IMR-90 (cell line): ENCODE measurements around the gene CPA3. TPM values are rescaled to one million over a fixed set of nuclear protein-coding genes. Genes with fewer than 3 reads are reported as not detected.

ENCODE experiments used
- ATAC-seq: fragments of 200-7000 bp; cut with Tn5 transposase; 2 replicates; pipeline ENCODE4 v1.9.1; 2020; ENCODE audit warnings: low read depth, mild to moderate bottlenecking, moderate library complexity
- BruUV-seq: library from RNA; stranded (reverse); fragments of 400-500 nt; replicated peaks from 2 replicates; lab custom pipeline; 2021; lab: Mats Ljungman, UMichigan
- CTCF ChIA-PET: fragments of 300-600 bp; formaldehyde crosslinking; extraction: SDS; loops from one replicate; lab custom pipeline; 2021; ENCODE audit warnings: antibody characterized with exemption; lab: Yijun Ruan, JAX
- POLR2A ChIA-PET: fragments of 300-600 bp; sonication (Branson Sonifier 250); formaldehyde crosslinking; loops from one replicate; lab custom pipeline; 2022; ENCODE audit warnings: antibody characterized with exemption; ENCODE audit not compliant: unreplicated experiment; lab: Charles Lee
- DNase-seq: peaks from one replicate; pipeline ENCODE4 v3.0.0; 2013
- H2AFZ ChIP-seq: replicated peaks from 2 replicates; pipeline ENCODE3; 2013; ENCODE audit warnings: low read length, mild to moderate bottlenecking; ENCODE audit not compliant: poor library complexity
- H2AK5ac ChIP-seq: 2 replicates; pipeline ENCODE4 v1.6.1; 2013; ENCODE audit warnings: low read depth, low read length, inconsistent platforms
- H2AK9ac ChIP-seq: replicated peaks from 2 replicates; pipeline ENCODE3; 2013; ENCODE audit warnings: mild to moderate bottlenecking, low read depth, low read length, moderate library complexity; ENCODE audit not compliant: poor library complexity
- H2BK120ac ChIP-seq: 2 replicates; pipeline ENCODE4 v1.6.1; 2013; ENCODE audit warnings: low read depth, low read length, inconsistent platforms
- H2BK15ac ChIP-seq: 3 replicates; pipeline ENCODE4 v1.6.1; 2013; ENCODE audit warnings: low read depth, low read length, inconsistent platforms
- H2BK20ac ChIP-seq: 2 replicates; pipeline ENCODE4 v1.6.1; 2013; ENCODE audit warnings: low read depth, mild to moderate bottlenecking, inconsistent platforms, low read length, moderate library complexity
- H2BK5ac ChIP-seq: 2 replicates; pipeline ENCODE4 v1.6.1; 2013; ENCODE audit warnings: mild to moderate bottlenecking, low read depth, low read length, inconsistent platforms; ENCODE audit not compliant: poor library complexity, severe bottlenecking
- H3K14ac ChIP-seq: replicated peaks from 2 replicates; pipeline ENCODE4 v1.6.1; 2013; ENCODE audit warnings: low read depth, low read length, inconsistent platforms
- H3K18ac ChIP-seq: 2 replicates; pipeline ENCODE4 v1.6.1; 2013; ENCODE audit warnings: low read depth, low read length, control low read depth
- H3K23ac ChIP-seq: 2 replicates; pipeline ENCODE4 v1.6.1; 2013; ENCODE audit warnings: low read depth, low read length, inconsistent platforms
- H3K27ac ChIP-seq: 2 replicates; pipeline ENCODE4 v1.5.1; 2013; ENCODE audit warnings: mild to moderate bottlenecking, control low read depth, low read length; ENCODE audit not compliant: insufficient read depth
- H3K27me3 ChIP-seq: 2 replicates; pipeline ENCODE4 v1.6.1; 2013; ENCODE audit warnings: low read length; ENCODE audit not compliant: control insufficient read depth, insufficient read depth
- H3K36me3 ChIP-seq: 2 replicates; pipeline ENCODE4 v1.6.1; 2013; ENCODE audit warnings: low read length, mixed read lengths; ENCODE audit not compliant: control insufficient read depth, insufficient read depth
- H3K4ac ChIP-seq: 2 replicates; pipeline ENCODE4 v1.6.1; 2013; ENCODE audit warnings: low read depth, low read length, inconsistent platforms
- H3K4me1 ChIP-seq: 2 replicates; pipeline ENCODE4 v1.6.1; 2013; ENCODE audit warnings: low read length, mixed read lengths; ENCODE audit not compliant: control insufficient read depth, insufficient read depth
- H3K4me2 ChIP-seq: 2 replicates; pipeline ENCODE4 v1.6.1; 2013; ENCODE audit warnings: low read depth, mild to moderate bottlenecking, control low read depth, low read length, moderate library complexity
- H3K4me3 ChIP-seq: 2 replicates; pipeline ENCODE4 v1.5.1; 2013; ENCODE audit warnings: low read depth, mild to moderate bottlenecking, control low read depth, low read length, moderate library complexity; ENCODE audit not compliant: insufficient read depth
- H3K56ac ChIP-seq: 2 replicates; pipeline ENCODE4 v1.6.1; 2013; ENCODE audit warnings: low read length, inconsistent platforms; ENCODE audit not compliant: insufficient read depth; ENCODE audit errors: extremely low read depth
- H3K79me1 ChIP-seq, 2 experiments: 2 replicates each; pipeline ENCODE4 v1.6.1; 2013; ENCODE audit warnings: low read length in 2 of 2, inconsistent platforms in 1 of 2, low read depth in 1 of 2
- H3K9ac ChIP-seq: 2 replicates; pipeline ENCODE4 v1.6.1; 2013; ENCODE audit warnings: low read depth, low read length, control low read depth
- H3K9me1 ChIP-seq: 2 replicates; pipeline ENCODE4 v1.6.1; 2013; ENCODE audit warnings: low read length, inconsistent platforms; ENCODE audit not compliant: insufficient read depth
- H3K9me3 ChIP-seq: 2 replicates; pipeline ENCODE4 v1.6.1; 2013; ENCODE audit warnings: low read length; ENCODE audit not compliant: control insufficient read depth, insufficient read depth
- H4K20me1 ChIP-seq: 2 replicates; pipeline ENCODE4 v1.6.1; 2013; ENCODE audit warnings: low read length, inconsistent platforms; ENCODE audit not compliant: insufficient read depth
- H4K5ac ChIP-seq: 2 replicates; pipeline ENCODE4 v1.6.1; 2013; ENCODE audit warnings: mild to moderate bottlenecking, low read depth, low read length, control low read depth
- H4K8ac ChIP-seq, 2 experiments: 2 replicates each; pipeline ENCODE4 v1.6.1; 2013; ENCODE audit warnings: low read depth in 2 of 2, low read length in 2 of 2, control low read depth in 1 of 2, inconsistent platforms in 1 of 2
- H4K91ac ChIP-seq: 2 replicates; pipeline ENCODE4 v1.6.1; 2013; ENCODE audit warnings: low read depth, low read length, inconsistent platforms; ENCODE audit not compliant: insufficient read depth
- CHD1 ChIP-seq: IDR thresholded peaks from 2 replicates; pipeline ENCODE4 v1.6.1; 2012; ENCODE audit warnings: low read depth, low read length, improper control_type of control experiment
- MAFK ChIP-seq: IDR thresholded peaks from 2 replicates; pipeline ENCODE4 v1.6.1; 2012; ENCODE audit warnings: low read depth, low read length, improper control_type of control experiment
- MAZ ChIP-seq: IDR thresholded peaks from 2 replicates; pipeline ENCODE4 v1.6.1; 2012; ENCODE audit warnings: low read depth, mild to moderate bottlenecking, low read length, improper control_type of control experiment, moderate library complexity, borderline replicate concordance
- MXI1 ChIP-seq: IDR thresholded peaks from 2 replicates; pipeline ENCODE4 v1.6.1; 2012; ENCODE audit warnings: low read depth, mild to moderate bottlenecking, low read length, moderate library complexity, borderline replicate concordance
- RAD21 ChIP-seq: IDR thresholded peaks from 2 replicates; pipeline ENCODE4 v1.6.1; 2012; ENCODE audit warnings: low read length, improper control_type of control experiment
- RCOR1 ChIP-seq: IDR thresholded peaks from 2 replicates; pipeline ENCODE4 v1.6.1; 2012; ENCODE audit warnings: mild to moderate bottlenecking, low read length, improper control_type of control experiment; ENCODE audit not compliant: insufficient replicate concordance
- WGBS, 2 experiments: methylation state at CpG; one replicate each; pipeline versions ENCODE4 v1.1.5 to v1.1.7; 2013; ENCODE audit warnings: missing lambda C conversion rate in 2 of 2; ENCODE audit not compliant: insufficient read length in 1 of 2; ENCODE audit errors: extremely low coverage in 2 of 2; 5-methylcytosine and 5-hydroxymethylcytosine counted together
- dilution Hi-C: fragments of 300-500 bp; cut with HindIII; formaldehyde crosslinking; loops from one replicate; pipeline ENCODE4 v1.14.3; 2018; ENCODE audit warnings: low sequenced_read_pairs; ENCODE audit not compliant: unreplicated experiment
- in situ Hi-C: fragments of 300-500 bp; cut with MboI; formaldehyde crosslinking; loops from 3 replicates; pipeline ENCODE4 v1.14.3; 2019; ENCODE audit warnings: low sequenced_read_pairs, inconsistent platforms, mixed read lengths
- intact Hi-C: fragments of 100-400 bp; cut with micrococcal nuclease; formaldehyde crosslinking; loops from 2 replicates; pipeline ENCODE4 v1.10.0; 2022
- polyA plus RNA-seq, 3 experiments: library from polyadenylated mRNA; depleted of rRNA; stranded (reverse); fragments of >200 nt; gene quantifications; 2 replicates each; pipeline ENCODE4 v1.2.3, GENCODE V29; 2012; ENCODE audit warnings: low replicate concordance in 1 of 3
- total RNA-seq: library from RNA; depleted of rRNA; stranded (reverse); fragments of >200 nt; gene quantifications from 2 replicates; pipeline ENCODE4 v1.2.3, GENCODE V29; 2012
- TF ChIP-seq, protein P1 (sequence below): conservative IDR thresholded peaks from 2 replicates; pipeline ENCODE4 v1.5.1; 2012; ENCODE audit warnings: mild to moderate bottlenecking, low read depth, low read length, improper control_type of control experiment
- TF ChIP-seq, protein P2 (sequence below): fragments of 150-350 bp; IDR thresholded peaks from 2 replicates; pipeline ENCODE4 v1.6.1; 2016; ENCODE audit warnings: low read depth, mild to moderate bottlenecking, low read length, moderate library complexity, borderline replicate concordance
- TF ChIP-seq, protein P3 (sequence below): fragments of 150-350 bp; IDR thresholded peaks from 2 replicates; pipeline ENCODE4 v1.6.1; 2017; ENCODE audit warnings: mild to moderate bottlenecking, antibody characterized with exemption, low read length, low read depth

Gene CPA3
- total and polyA plus RNA-seq, 2 of the 4 experiments (the other 2 are of a cell fraction), result 0.07 TPM; not detected in 1

DNA sequence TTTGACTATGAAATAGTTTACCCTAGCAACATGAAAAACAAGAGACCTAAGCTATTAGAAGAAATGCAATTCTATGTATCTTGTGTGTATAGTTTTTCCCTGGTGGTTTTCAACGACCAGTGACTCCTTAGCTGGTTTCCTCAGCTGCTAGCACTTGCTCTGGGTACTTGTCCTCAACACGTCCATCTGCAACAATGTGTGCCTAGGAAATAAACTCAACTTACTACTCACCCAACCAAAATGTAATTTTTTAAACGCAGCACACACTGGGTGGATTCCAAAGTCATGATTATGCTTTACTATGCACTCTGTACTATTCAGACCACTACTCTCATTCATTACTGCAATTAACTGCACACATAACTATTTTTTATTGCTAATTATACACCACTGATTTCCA, 31.0 kb downstream of the CPA3 start:
- Histone ChIP-seq H3K27ac (no peak overlapping the region), H2BK120ac (0 out of 2 replicates have a peak overlapping the region, but pooled peaks have one; percentile 36), H3K14ac (no peak overlapping the region), H2AK9ac (no peak overlapping the region), H3K9me3 (no peaks in the 10 kb centered on the region), H2AFZ (no peak overlapping the region), H4K20me1 (no peaks in the 10 kb centered on the region), H3K27me3 (no peaks in the 10 kb centered on the region), H3K9ac (no peak overlapping the region), H4K5ac (no peak overlapping the region), H3K36me3 (no peaks in the 10 kb centered on the region), H2BK20ac (no peak overlapping the region), H3K23ac (no peak overlapping the region), H2BK5ac (peak overlapping the region; percentile 1), H3K56ac (0 out of 2 replicates have a peak overlapping the region, but pooled peaks have one; percentile 40), H3K79me1 (no peaks in the 10 kb centered on the region), H2BK15ac (no peak overlapping the region), H3K4me2 (no peak overlapping the region), H3K4me3 (no peak overlapping the region), H3K9me1 (peaks cover 5% of the 10 kb centered on the region; the same call in 1 of the 2 replicates), H3K4me1 (peaks cover 4% of the 10 kb centered on the region; the same call in 1 of the 2 replicates), H4K8ac (no peak overlapping the region; a peak in 1 of 4 replicates), H3K18ac (no peak overlapping the region), H3K4ac (no peak overlapping the region), H4K91ac (no peak overlapping the region), H2AK5ac (no peak overlapping the region)
- ChIA-PET CTCF (interaction anchor here (1.3 kb wide), 1 partner anchor 9 kb away, joined by 5 read pairs; no protein-coding TSS in a partner anchor), POLR2A (no interaction called here)
- TF ChIP-seq, protein P1, sequence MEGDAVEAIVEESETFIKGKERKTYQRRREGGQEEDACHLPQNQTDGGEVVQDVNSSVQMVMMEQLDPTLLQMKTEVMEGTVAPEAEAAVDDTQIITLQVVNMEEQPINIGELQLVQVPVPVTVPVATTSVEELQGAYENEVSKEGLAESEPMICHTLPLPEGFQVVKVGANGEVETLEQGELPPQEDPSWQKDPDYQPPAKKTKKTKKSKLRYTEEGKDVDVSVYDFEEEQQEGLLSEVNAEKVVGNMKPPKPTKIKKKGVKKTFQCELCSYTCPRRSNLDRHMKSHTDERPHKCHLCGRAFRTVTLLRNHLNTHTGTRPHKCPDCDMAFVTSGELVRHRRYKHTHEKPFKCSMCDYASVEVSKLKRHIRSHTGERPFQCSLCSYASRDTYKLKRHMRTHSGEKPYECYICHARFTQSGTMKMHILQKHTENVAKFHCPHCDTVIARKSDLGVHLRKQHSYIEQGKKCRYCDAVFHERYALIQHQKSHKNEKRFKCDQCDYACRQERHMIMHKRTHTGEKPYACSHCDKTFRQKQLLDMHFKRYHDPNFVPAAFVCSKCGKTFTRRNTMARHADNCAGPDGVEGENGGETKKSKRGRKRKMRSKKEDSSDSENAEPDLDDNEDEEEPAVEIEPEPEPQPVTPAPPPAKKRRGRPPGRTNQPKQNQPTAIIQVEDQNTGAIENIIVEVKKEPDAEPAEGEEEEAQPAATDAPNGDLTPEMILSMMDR, result no peak
- TF ChIP-seq, protein P2, sequence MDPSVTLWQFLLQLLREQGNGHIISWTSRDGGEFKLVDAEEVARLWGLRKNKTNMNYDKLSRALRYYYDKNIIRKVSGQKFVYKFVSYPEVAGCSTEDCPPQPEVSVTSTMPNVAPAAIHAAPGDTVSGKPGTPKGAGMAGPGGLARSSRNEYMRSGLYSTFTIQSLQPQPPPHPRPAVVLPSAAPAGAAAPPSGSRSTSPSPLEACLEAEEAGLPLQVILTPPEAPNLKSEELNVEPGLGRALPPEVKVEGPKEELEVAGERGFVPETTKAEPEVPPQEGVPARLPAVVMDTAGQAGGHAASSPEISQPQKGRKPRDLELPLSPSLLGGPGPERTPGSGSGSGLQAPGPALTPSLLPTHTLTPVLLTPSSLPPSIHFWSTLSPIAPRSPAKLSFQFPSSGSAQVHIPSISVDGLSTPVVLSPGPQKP, result no peak
- TF ChIP-seq, protein P3, sequence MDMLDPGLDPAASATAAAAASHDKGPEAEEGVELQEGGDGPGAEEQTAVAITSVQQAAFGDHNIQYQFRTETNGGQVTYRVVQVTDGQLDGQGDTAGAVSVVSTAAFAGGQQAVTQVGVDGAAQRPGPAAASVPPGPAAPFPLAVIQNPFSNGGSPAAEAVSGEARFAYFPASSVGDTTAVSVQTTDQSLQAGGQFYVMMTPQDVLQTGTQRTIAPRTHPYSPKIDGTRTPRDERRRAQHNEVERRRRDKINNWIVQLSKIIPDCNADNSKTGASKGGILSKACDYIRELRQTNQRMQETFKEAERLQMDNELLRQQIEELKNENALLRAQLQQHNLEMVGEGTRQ, result no peak
- TF ChIP-seq MXI1 (no peak), RAD21 (no peak), RCOR1 (no peak), CHD1 (no peak), MAFK (no peak), MAZ (no peak)
- in situ Hi-C loops, result no loop called here
- DNase-seq, result peak; percentile 54
- peak; percentile 77 for ATAC-seq
- WGBS, 2 experiments, result 56% methylated on average over 2 of the region's 3 CpGs; no CpG with 5 or more reads in 1 of the 2 experiments
- no TSS peak for BruUV-seq
- dilution Hi-C loops, result no loop called here
- intact Hi-C loops, result no loop called here
